SU-DHL-6 (cell line): ENCODE data around the gene ATF3.

Experiments used
- CTCF ChIP-seq: fragments of 200-600 bp; sonication (generic); IDR thresholded peaks from one replicate; pipeline ENCODE4 v1.5.1; 2017; ENCODE audit warnings: antibody characterized with exemption, mild to moderate bottlenecking, low read length, moderate library complexity; ENCODE audit not compliant: insufficient read depth, poor library complexity, severe bottlenecking
- EZH2phosphoT487 ChIP-seq: fragments of 200-600 bp; sonication (generic), shearing (Covaris generic); conservative IDR thresholded peaks from 2 replicates; pipeline ENCODE4 v1.6.1; 2018; ENCODE audit warnings: mild to moderate bottlenecking, antibody characterized with exemption, low read length, moderate library complexity, mixed read lengths

GRCh38 chr1:212593821-212594251, 14.7 kb upstream of the ATF3 start:
- TF ChIP-seq CTCF (no peak), EZH2phosphoT487 (no peak)
